HEK293 (cell line): ENCODE data around the gene FUT8.

Experiments used
- CTCF ChIA-PET: fragments of 350-600 bp; formaldehyde crosslinking; extraction: SDS; loops from one replicate; lab custom pipeline; 2021; ENCODE audit warnings: antibody characterized with exemption; lab: Yijun Ruan, JAX
- POLR2A ChIA-PET: fragments of 300-600 bp; formaldehyde crosslinking; extraction: SDS; loops from one replicate; lab custom pipeline; 2020; ENCODE audit warnings: antibody characterized with exemption, inconsistent platforms; lab: Yijun Ruan, JAX
- H3K27ac ChIP-seq: fragments of 200-500 bp; sonication (Bioruptor generic); 2 replicates; pipeline ENCODE4 v1.5.1; 2014; ENCODE audit warnings: low read depth, low read length, control low read depth, inconsistent platforms; ENCODE audit errors: extremely low read depth
- H3K36me3 ChIP-seq, 2 experiments: fragments of 200-500 bp in 1 of 2; sonication (Bioruptor generic) in 1 of 2; 1 replicate in 1 of 2; 2 replicates in 1 of 2; pipeline ENCODE4 v1.5.1; 2014 to 2017; ENCODE audit warnings: inconsistent platforms in 2 of 2, low read length in 2 of 2; ENCODE audit not compliant: control insufficient read depth in 2 of 2, insufficient read depth in 1 of 2
- H3K4me1 ChIP-seq: fragments of 200-500 bp; sonication (Bioruptor generic); 2 replicates; pipeline ENCODE4 v1.5.1; 2014; ENCODE audit warnings: mild to moderate bottlenecking, low read length, inconsistent platforms; ENCODE audit not compliant: control insufficient read depth, insufficient read depth
- H3K4me3 ChIP-seq: 2 replicates; pipeline ENCODE4 v1.5.1; 2011; ENCODE audit warnings: low read depth, mild to moderate bottlenecking, control low read depth, low read length, moderate library complexity
- H3K9me3 ChIP-seq: fragments of 200-500 bp; sonication (Bioruptor generic); 2 replicates; pipeline ENCODE4 v1.5.1; 2014; ENCODE audit warnings: low read depth, low read length, inconsistent platforms; ENCODE audit not compliant: control insufficient read depth, insufficient read depth
- OSR2 ChIP-seq: fragments of 450-650 bp; formaldehyde crosslinking; IDR thresholded peaks from 2 replicates; pipeline ENCODE4 v1.5.1; 2016; ENCODE audit warnings: missing biosample characterization, missing genetic modification characterization
- OVOL3 ChIP-seq: fragments of 450-650 bp; formaldehyde crosslinking; IDR thresholded peaks from 2 replicates; pipeline ENCODE4 v1.5.1; 2016; ENCODE audit warnings: missing biosample characterization, missing genetic modification characterization
- SP7 ChIP-seq: fragments of 450-650 bp; formaldehyde crosslinking; IDR thresholded peaks from 2 replicates; pipeline ENCODE4 v1.5.1; 2016; ENCODE audit warnings: missing biosample characterization, missing genetic modification characterization
- ZBTB21 ChIP-seq: fragments of 450-650 bp; formaldehyde crosslinking; IDR thresholded peaks from 2 replicates; pipeline ENCODE4 v1.5.1; 2017; ENCODE audit warnings: missing biosample characterization, missing genetic modification characterization
- ZBTB7A ChIP-seq: fragments of 450-650 bp; formaldehyde crosslinking; IDR thresholded peaks from 2 replicates; pipeline ENCODE4 v1.5.1; 2016; ENCODE audit warnings: low read depth, missing biosample characterization, missing genetic modification characterization
- ZFHX2 ChIP-seq: fragments of 450-650 bp; formaldehyde crosslinking; conservative IDR thresholded peaks from 2 replicates; pipeline ENCODE4 v1.5.1; 2016; ENCODE audit warnings: missing biosample characterization, missing genetic modification characterization
- ZNF174 ChIP-seq: fragments of 450-650 bp; formaldehyde crosslinking; IDR thresholded peaks from 2 replicates; pipeline ENCODE4 v1.5.0; 2017; ENCODE audit warnings: missing biosample characterization, mild to moderate bottlenecking, missing genetic modification characterization
- ZNF621 ChIP-seq: fragments of 450-650 bp; formaldehyde crosslinking; IDR thresholded peaks from 2 replicates; pipeline ENCODE4 v1.5.1; 2017; ENCODE audit warnings: missing biosample characterization, missing genetic modification characterization
- ZNF623 ChIP-seq: fragments of 450-650 bp; formaldehyde crosslinking; IDR thresholded peaks from 2 replicates; pipeline ENCODE4 v1.5.1; 2016; ENCODE audit warnings: missing biosample characterization, missing genetic modification characterization
- TF ChIP-seq, protein P1 (sequence below): fragments of 450-650 bp; formaldehyde crosslinking; IDR thresholded peaks from 2 replicates; pipeline ENCODE4 v1.5.1; 2016; ENCODE audit warnings: missing biosample characterization, missing genetic modification characterization
- TF ChIP-seq, protein P2 (sequence below): fragments of 450-650 bp; IDR thresholded peaks from 2 replicates; pipeline ENCODE4 v1.5.1; 2018; ENCODE audit warnings: missing biosample characterization, mild to moderate bottlenecking, missing genetic modification characterization
- TF ChIP-seq, protein P3 (sequence below): fragments of 450-650 bp; formaldehyde crosslinking; IDR thresholded peaks from 2 replicates; pipeline ENCODE4 v1.5.1; 2016; ENCODE audit warnings: missing biosample characterization, missing genetic modification characterization
- TF ChIP-seq, protein P4 (sequence below): IDR thresholded peaks from 2 replicates; pipeline ENCODE4 v1.6.1; 2011; ENCODE audit warnings: mild to moderate bottlenecking, low read depth, low read length, borderline replicate concordance

The FUT8 gene

DNA sequence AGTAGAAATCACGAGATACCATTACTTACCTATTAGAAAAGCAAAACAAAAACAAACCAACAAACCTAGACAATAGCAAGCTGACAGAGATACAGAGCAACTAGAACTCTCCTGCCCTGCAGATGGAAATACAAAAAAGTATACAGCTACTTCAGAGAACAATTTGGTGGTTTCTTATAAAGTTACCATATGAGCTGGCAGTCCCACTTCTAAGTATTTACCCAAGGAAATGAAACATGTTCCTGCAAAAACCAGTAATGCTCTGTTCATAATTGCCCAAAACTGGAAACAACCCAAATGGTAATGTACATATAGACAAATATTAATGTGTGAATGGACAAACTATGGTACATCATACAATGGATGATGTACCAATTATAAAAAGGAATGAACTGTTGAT, 31.7 kb downstream of the FUT8 start:
- Histone ChIP-seq H3K4me3 (no peak overlapping the region), H3K36me3 (no peaks in the 10 kb centered on the region; a peak in 1 of 3 replicates), H3K4me1 (no peaks in the 10 kb centered on the region), H3K27ac (no peak overlapping the region), H3K9me3 (no peaks in the 10 kb centered on the region)
- ChIA-PET POLR2A (no interaction called here), CTCF (no interaction called here)
- TF ChIP-seq OSR2 (tag by site-specific recombination): no peak
- TF ChIP-seq, protein P1, sequence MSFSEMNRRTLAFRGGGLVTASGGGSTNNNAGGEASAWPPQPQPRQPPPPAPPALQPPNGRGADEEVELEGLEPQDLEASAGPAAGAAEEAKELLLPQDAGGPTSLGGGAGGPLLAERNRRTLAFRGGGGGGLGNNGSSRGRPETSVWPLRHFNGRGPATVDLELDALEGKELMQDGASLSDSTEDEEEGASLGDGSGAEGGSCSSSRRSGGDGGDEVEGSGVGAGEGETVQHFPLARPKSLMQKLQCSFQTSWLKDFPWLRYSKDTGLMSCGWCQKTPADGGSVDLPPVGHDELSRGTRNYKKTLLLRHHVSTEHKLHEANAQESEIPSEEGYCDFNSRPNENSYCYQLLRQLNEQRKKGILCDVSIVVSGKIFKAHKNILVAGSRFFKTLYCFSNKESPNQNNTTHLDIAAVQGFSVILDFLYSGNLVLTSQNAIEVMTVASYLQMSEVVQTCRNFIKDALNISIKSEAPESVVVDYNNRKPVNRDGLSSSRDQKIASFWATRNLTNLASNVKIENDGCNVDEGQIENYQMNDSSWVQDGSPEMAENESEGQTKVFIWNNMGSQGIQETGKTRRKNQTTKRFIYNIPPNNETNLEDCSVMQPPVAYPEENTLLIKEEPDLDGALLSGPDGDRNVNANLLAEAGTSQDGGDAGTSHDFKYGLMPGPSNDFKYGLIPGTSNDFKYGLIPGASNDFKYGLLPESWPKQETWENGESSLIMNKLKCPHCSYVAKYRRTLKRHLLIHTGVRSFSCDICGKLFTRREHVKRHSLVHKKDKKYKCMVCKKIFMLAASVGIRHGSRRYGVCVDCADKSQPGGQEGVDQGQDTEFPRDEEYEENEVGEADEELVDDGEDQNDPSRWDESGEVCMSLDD (tag by site-specific recombination): no peak

DNA sequence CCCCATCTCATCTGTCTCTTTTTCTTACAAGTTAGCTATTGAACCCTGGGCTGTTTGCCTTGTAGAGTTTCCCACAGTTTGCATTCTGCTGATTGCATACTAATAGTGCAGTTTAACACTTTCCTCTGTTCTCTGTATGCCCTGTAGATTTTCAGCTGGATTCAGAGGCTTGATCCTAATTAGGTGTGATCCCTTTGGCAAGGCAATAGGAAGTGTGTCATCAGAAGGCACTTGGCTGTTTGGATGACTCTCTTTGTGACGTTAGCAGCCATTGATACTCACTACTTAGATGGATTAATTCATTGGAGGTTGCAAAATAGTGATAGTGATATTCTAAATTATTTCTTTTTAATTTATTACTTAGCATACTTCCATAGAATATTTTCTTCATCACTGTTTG, 33.6 kb downstream of the FUT8 start:
- POLR2A ChIA-PET: no interaction called here
- H3K4me1 ChIP-seq: no peaks in the 10 kb centered on the region
- H3K36me3 ChIP-seq: no peaks in the 10 kb centered on the region; a peak in 1 of 3 replicates
- CTCF ChIA-PET: no interaction called here
- no peaks in the 10 kb centered on the region for H3K9me3 ChIP-seq
- TF ChIP-seq ZNF174 (tag by site-specific recombination) (no peak), ZNF621 (tag by site-specific recombination) (no peak), ZFHX2 (tag by site-specific recombination) (no peak), ZBTB21 (tag by site-specific recombination) (no peak)
- TF ChIP-seq, protein P2, sequence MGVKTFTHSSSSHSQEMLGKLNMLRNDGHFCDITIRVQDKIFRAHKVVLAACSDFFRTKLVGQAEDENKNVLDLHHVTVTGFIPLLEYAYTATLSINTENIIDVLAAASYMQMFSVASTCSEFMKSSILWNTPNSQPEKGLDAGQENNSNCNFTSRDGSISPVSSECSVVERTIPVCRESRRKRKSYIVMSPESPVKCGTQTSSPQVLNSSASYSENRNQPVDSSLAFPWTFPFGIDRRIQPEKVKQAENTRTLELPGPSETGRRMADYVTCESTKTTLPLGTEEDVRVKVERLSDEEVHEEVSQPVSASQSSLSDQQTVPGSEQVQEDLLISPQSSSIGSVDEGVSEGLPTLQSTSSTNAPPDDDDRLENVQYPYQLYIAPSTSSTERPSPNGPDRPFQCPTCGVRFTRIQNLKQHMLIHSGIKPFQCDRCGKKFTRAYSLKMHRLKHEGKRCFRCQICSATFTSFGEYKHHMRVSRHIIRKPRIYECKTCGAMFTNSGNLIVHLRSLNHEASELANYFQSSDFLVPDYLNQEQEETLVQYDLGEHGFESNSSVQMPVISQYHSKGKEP: no peak
- TF ChIP-seq, protein P3, sequence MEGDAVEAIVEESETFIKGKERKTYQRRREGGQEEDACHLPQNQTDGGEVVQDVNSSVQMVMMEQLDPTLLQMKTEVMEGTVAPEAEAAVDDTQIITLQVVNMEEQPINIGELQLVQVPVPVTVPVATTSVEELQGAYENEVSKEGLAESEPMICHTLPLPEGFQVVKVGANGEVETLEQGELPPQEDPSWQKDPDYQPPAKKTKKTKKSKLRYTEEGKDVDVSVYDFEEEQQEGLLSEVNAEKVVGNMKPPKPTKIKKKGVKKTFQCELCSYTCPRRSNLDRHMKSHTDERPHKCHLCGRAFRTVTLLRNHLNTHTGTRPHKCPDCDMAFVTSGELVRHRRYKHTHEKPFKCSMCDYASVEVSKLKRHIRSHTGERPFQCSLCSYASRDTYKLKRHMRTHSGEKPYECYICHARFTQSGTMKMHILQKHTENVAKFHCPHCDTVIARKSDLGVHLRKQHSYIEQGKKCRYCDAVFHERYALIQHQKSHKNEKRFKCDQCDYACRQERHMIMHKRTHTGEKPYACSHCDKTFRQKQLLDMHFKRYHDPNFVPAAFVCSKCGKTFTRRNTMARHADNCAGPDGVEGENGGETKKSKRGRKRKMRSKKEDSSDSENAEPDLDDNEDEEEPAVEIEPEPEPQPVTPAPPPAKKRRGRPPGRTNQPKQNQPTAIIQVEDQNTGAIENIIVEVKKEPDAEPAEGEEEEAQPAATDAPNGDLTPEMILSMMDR (tag by site-specific recombination): no peak
- no peak overlapping the region for H3K27ac ChIP-seq
- no peak overlapping the region for H3K4me3 ChIP-seq

DNA sequence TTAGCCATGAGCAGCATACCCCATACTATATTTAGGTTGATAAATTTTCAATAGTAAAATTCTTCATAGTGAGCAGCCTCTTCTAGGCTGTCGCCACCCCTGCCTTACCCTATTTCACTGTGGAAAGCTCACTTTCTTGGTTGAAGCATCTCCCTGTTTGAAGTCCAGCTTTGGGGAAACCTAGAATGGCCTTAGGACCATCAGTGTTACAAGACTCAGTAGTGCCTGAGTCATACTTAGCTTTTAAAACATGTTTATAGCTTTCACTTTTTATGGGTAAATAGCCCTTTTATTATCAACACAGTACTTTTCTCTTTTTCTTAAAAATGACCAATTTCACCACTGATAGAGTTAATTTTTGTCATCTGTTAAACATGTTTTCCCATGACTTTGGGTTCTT, 37.1 kb downstream of the FUT8 start:
- H3K4me3 ChIP-seq: no peak overlapping the region
- H3K4me1 ChIP-seq: no peaks in the 10 kb centered on the region
- no peak overlapping the region for H3K27ac ChIP-seq
- H3K36me3 ChIP-seq: no peaks in the 10 kb centered on the region
- TF ChIP-seq SP7: no peak
- TF ChIP-seq, protein P4, sequence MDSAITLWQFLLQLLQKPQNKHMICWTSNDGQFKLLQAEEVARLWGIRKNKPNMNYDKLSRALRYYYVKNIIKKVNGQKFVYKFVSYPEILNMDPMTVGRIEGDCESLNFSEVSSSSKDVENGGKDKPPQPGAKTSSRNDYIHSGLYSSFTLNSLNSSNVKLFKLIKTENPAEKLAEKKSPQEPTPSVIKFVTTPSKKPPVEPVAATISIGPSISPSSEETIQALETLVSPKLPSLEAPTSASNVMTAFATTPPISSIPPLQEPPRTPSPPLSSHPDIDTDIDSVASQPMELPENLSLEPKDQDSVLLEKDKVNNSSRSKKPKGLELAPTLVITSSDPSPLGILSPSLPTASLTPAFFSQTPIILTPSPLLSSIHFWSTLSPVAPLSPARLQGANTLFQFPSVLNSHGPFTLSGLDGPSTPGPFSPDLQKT: no peak
- no peak for TF ChIP-seq ZNF623
- no peak for TF ChIP-seq ZBTB7A (tag by site-specific recombination)
- TF ChIP-seq OVOL3 (tag by site-specific recombination): no peak
- no peaks in the 10 kb centered on the region for H3K9me3 ChIP-seq
- ChIA-PET CTCF (interaction anchor here (0.7 to 1.3 kb wide), 2 partner anchors 9 to 36 kb away, joined by 3 to 4 read pairs; no protein-coding TSS in a partner anchor), POLR2A (no interaction called here)
